GM12892 (cell line): ENCODE measurements around the gene CNTN4.
A peak's percentile ranks its signal among the peaks of the same experiment; 100 is the strongest.

Experiments used
- DNase-seq: peaks from one replicate; pipeline ENCODE4 v3.0.0; 2011; ENCODE audit not compliant: insufficient read length
- FAIRE-seq: peaks from 2 replicates; lab custom pipeline; 2011; peaks lifted over from hg19 to GRCh38; lab: Jason Lieb, UNC
- POLR2A ChIP-seq: IDR thresholded peaks from 2 replicates; pipeline ENCODE4 v1.6.1; 2011; ENCODE audit warnings: low read depth, low read length, control low read depth
- POLR2AphosphoS5 ChIP-seq: IDR thresholded peaks from 2 replicates; pipeline ENCODE4 v1.6.1; 2011; ENCODE audit warnings: low read depth, low read length, control low read depth
- TAF1 ChIP-seq: IDR thresholded peaks from 2 replicates; pipeline ENCODE4 v1.6.1; 2011; ENCODE audit warnings: low read depth, mild to moderate bottlenecking, control low read depth, low read length, borderline replicate concordance

Gene CNTN4

DNA sequence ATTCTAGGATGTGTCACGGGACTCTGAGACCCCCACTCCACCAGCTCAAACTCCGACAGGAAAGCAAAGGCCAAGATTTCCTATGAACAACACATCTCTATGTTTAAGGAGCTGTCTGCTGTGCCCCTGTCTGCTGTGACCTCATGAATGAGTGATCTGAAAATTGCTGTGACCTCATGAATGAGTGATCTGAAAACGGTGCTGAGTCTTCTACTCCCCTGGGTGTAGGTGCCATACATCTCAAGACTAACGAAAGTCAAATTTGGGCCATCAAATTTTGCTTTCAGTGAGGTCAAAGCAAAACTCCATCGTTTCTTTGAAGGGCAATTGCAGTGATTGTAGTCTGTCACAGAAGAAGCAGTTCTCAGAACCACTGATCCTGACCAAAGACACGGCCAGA, 987.1 kb downstream of the CNTN4 start:
- TF ChIP-seq TAF1 (no peak), POLR2AphosphoS5 (no peak), POLR2A (no peak)
- DNase-seq (no peak), FAIRE-seq (no peak)

DNA sequence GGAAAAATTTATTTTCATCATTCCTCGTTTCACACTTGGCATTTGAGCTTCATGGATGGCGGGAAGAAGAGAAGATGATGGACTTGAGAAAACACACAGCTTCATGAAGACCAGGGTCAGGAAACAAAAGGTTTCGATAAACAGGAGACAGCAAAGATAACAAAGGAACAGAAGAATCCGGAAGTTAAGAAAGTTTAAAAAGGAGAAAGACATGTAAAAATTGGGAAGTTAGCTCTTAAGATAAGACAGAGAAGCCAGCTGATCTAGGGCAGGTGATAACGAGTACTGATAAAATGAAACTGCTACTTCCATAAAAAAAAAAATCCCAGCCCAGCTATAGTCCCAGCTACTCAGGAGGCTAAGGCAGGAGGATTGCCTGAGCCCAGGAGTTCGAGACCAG, 987.6 kb downstream of the CNTN4 start:
- no peak for FAIRE-seq
- TF ChIP-seq POLR2AphosphoS5 (no peak), TAF1 (no peak), POLR2A (no peak)
- no peak for DNase-seq

DNA sequence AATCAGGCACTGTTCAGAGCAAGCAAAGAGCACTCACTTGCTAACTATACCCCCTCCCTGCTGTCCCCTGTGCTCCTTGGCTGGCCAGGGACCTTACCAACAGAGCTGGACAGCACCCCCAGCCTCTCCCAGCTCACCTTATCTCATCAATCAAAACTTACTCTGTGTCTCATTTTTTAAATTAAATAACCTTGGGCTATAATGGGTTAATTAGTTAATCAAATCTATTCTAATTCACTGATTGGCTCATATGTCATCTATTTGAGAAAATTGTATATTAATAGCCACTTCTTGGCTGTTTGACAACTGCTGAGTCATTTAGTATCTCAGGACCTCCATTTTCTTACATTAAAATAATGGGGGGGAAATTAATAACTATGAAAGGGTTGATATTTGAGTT, 988.6 kb downstream of the CNTN4 start:
- TF ChIP-seq POLR2AphosphoS5: no peak
- TF ChIP-seq TAF1: no peak
- no peak for TF ChIP-seq POLR2A
- FAIRE-seq: no peak
- DNase-seq: no peak

DNA sequence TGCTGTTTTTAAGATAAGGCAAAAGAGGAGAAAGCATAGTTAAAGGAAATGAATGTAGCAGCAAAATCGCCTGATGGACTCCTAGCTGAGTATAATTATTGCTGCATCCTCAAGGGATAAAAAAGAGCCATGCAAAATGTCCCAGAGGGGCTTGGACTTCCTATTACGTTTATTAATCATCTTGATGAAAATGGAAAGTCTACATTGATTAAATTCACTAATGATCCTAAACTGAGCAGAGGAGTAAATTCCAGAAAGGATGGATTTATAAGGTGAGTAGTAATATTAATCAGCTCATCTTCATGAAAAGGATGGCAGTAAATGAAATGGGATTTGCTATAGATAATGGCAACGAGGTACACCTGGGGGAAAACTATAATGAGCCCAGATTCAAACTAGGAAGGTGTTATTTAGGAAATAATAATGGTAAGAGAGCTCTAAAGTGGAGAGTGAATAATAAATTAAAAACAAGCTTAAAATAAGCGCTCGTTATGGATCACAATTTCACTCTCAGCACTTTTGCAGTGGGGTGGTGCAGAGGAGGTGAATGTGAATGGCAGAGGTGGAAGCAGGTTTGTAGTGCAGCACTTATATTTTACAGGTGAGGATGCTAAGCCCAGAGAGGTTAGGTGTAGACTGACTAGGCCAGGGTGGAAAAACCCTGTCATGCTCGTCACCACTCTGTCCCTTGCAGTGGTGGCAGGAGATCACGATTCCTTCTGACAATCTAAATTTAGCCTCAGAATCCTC, 989.2 kb downstream of the CNTN4 start:
- DNase-seq (no peak), FAIRE-seq (no peak)
- TF ChIP-seq POLR2AphosphoS5: no peak
- TF ChIP-seq TAF1: no peak
- TF ChIP-seq POLR2A: no peak

GRCh38 chr3:3089017-3089416, 990.4 kb downstream of the CNTN4 start:
- peak; percentile 36 for DNase-seq
- FAIRE-seq: peak; percentile 95

GRCh38 chr3:3097958-3098357, 999.3 kb downstream of the CNTN4 start:
- FAIRE-seq (peak; percentile 78), DNase-seq (no peak)
- no peak for TF ChIP-seq POLR2A
- TF ChIP-seq POLR2AphosphoS5: no peak
- no peak for TF ChIP-seq TAF1

More at GRCh38 chr3:3089017-3089416, 990.4 kb downstream of the CNTN4 start:
- TF ChIP-seq TAF1 (no peak), POLR2A (no peak), POLR2AphosphoS5 (no peak)

DNA sequence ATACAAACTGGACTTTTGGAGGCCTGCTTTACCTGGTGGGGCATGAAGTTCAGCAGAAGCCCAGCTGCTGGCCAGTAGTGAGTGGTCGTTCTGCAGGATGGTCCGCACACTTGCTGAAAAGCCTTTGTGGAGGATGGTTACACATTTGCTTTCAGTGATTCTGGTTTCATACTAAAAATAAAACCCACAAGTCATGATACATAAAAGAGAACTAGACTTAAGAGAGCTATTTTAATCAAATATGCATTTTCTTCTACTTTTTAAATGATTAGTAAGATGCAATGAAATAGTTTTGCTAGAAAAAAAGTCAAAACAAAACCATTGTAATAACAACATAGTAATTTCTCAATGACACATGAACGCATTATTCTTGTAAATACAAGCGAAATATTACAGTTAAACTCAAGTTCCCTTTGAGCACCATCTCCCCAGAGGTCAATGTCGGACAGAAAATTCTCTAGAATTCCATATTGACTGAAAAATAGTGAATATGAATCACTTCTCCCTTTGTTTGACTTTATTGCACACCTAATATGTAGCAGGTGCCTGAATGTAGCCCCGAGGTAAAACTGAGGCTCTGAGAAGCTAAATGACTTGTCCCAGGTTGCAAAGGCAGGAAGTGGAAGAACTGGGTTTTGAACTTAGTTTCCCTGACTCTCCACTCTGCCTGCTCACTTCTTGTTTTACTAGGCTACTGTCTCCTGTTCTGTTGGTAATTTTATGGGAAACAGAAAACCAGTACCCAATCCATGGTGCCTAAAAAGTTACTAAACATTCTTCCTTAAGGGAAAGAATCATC, 1003.2 kb downstream of the CNTN4 start:
- FAIRE-seq (peak; percentile 85), DNase-seq (no peak)
- no peak for TF ChIP-seq POLR2A
- TF ChIP-seq TAF1: no peak
- TF ChIP-seq POLR2AphosphoS5: no peak

DNA sequence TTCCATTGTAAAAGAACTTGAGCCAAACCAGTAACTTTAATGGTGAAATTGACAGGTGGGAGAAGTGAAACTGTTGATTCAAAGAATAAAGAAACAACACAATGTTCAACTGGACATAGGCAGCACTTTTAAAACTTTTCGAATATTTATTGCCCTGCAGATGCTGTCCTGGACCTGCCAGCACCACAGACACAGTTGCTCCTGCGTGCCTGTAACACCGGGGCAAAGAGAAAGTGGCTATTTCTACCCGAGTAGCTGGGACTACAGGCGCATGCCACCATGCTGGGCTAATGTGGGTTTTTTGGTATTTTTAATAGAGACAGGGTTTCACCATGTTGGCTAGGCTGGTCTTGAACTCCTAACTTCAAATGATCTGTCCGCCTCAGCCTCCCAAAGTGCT, 1004.1 kb downstream of the CNTN4 start:
- TF ChIP-seq POLR2A (no peak), TAF1 (no peak), POLR2AphosphoS5 (no peak)
- DNase-seq (no peak), FAIRE-seq (no peak)

DNA sequence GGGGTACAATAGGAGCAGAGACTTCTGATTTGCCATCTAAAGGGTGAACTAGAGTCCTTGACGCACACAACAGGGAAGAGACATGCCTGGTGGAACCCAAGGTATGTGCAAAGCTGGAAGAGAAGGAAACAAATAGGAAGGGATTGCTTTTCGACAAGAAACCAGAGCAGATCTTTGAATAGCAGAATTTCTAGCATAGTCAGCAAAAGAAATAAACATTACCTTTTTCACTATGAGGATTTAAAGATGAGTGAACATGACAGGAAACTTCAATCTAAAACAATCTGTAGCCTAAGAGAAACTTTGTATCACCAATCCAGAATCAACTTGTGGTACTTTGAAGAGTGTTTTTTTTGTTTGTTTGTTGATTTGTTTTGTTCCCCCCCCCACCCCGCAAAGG, 1006.6 kb downstream of the CNTN4 start:
- no peak for TF ChIP-seq TAF1
- no peak for TF ChIP-seq POLR2AphosphoS5
- no peak for TF ChIP-seq POLR2A
- FAIRE-seq (peak; percentile 40), DNase-seq (no peak)

GRCh38 chr3:3105815-3106214, 1007.1 kb downstream of the CNTN4 start:
- FAIRE-seq: no peak
- DNase-seq: no peak
- no peak for TF ChIP-seq POLR2AphosphoS5
- no peak for TF ChIP-seq POLR2A
- TF ChIP-seq TAF1: no peak

- DNase-seq (no peak), FAIRE-seq (no peak)
Measured at GRCh38 chr3:3107181-3107580, 1008.5 kb downstream of the CNTN4 start.

More at GRCh38 chr3:3107181-3107580, 1008.5 kb downstream of the CNTN4 start:
- TF ChIP-seq TAF1 (no peak), POLR2AphosphoS5 (no peak), POLR2A (no peak)
